ENCODE measurements around the gene PIGZ.

- no peak for TF ChIP-seq POLR2AphosphoS5 (IDR thresholded peaks at IDR 0.05; ENCODE audit: insufficient read depth in 1 of 2, low read depth in 1 of 2)
- no peak for TF ChIP-seq POLR2A (IDR thresholded peaks at IDR 0.05)
- TF ChIP-seq, protein P1, sequence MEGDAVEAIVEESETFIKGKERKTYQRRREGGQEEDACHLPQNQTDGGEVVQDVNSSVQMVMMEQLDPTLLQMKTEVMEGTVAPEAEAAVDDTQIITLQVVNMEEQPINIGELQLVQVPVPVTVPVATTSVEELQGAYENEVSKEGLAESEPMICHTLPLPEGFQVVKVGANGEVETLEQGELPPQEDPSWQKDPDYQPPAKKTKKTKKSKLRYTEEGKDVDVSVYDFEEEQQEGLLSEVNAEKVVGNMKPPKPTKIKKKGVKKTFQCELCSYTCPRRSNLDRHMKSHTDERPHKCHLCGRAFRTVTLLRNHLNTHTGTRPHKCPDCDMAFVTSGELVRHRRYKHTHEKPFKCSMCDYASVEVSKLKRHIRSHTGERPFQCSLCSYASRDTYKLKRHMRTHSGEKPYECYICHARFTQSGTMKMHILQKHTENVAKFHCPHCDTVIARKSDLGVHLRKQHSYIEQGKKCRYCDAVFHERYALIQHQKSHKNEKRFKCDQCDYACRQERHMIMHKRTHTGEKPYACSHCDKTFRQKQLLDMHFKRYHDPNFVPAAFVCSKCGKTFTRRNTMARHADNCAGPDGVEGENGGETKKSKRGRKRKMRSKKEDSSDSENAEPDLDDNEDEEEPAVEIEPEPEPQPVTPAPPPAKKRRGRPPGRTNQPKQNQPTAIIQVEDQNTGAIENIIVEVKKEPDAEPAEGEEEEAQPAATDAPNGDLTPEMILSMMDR (IDR thresholded peaks at IDR 0.05) = no peak
Measured at GRCh38 chr3:196996454-196997265, 28.0 kb upstream of the PIGZ start.
